OCI-LY3 (cell line): ENCODE data around the gene MUC5B.

Source experiments
- H2AFZ ChIP-seq: fragments of 200-600, 300-600 bp; shearing (Covaris generic); 2 replicates; pipeline ENCODE4 v1.6.0; 2014; ENCODE audit warnings: antibody characterized with exemption, low read depth, low read length
- H3K27ac ChIP-seq: fragments of 200-600, 300-600 bp; sonication (generic); 2 replicates; pipeline ENCODE4 v1.5.1; 2014; ENCODE audit warnings: mild to moderate bottlenecking, low read length, moderate library complexity, mixed read lengths
- H3K27me3 ChIP-seq: fragments of 200-600, 300-600 bp; sonication (generic); 2 replicates; pipeline ENCODE4 v1.6.1; 2014; ENCODE audit warnings: low read depth, low read length, mixed read lengths
- H3K36me3 ChIP-seq: fragments of 200-600, 300-600 bp; sonication (generic); replicated peaks from 2 replicates; pipeline ENCODE3; 2014; ENCODE audit warnings: low read depth, low read length, mixed read lengths
- H3K4me1 ChIP-seq: fragments of 300-600, 200-600 bp; sonication (generic); 2 replicates; pipeline ENCODE4 v1.6.1; 2014; ENCODE audit warnings: low read length, mixed read lengths
- H3K4me2 ChIP-seq: fragments of 200-600, 300-600 bp; sonication (generic); 2 replicates; pipeline ENCODE4 v1.6.1; 2014; ENCODE audit warnings: low read length, mixed read lengths
- H3K4me3 ChIP-seq: fragments of 300-600, 200-600 bp; sonication (generic); 2 replicates; pipeline ENCODE4 v1.5.1; 2014; ENCODE audit warnings: antibody characterized with exemption, mild to moderate bottlenecking, low read length, moderate library complexity
- H3K79me2 ChIP-seq: fragments of 300-600, 200-600 bp; shearing (Covaris generic); 2 replicates; pipeline ENCODE4 v1.6.1; 2014; ENCODE audit warnings: mild to moderate bottlenecking, low read length, mixed read lengths
- H3K9ac ChIP-seq: fragments of 300-600, 200-600 bp; shearing (Covaris generic); 2 replicates; pipeline ENCODE4 v1.6.0; 2014; ENCODE audit warnings: mild to moderate bottlenecking, low read length, moderate library complexity
- H3K9me3 ChIP-seq: fragments of 200-600, 300-600 bp; shearing (Covaris generic); 2 replicates; pipeline ENCODE4 v1.6.1; 2014; ENCODE audit warnings: low read length, mixed read lengths; ENCODE audit not compliant: insufficient read depth
- H4K20me1 ChIP-seq: fragments of 200-600, 300-600 bp; sonication (generic); 2 replicates; pipeline ENCODE4 v1.6.1; 2016; ENCODE audit warnings: low read length, mixed read lengths; ENCODE audit not compliant: insufficient read depth
- CTCF ChIP-seq: fragments of 200-600, 300-600 bp; sonication (generic); IDR thresholded peaks from 2 replicates; pipeline ENCODE4 v1.5.1; 2014; ENCODE audit warnings: antibody characterized with exemption, low read length, low read depth
- EZH2phosphoT487 ChIP-seq: fragments of 200-600 bp; shearing (Covaris generic); IDR thresholded peaks from 2 replicates; pipeline ENCODE4 v1.6.1; 2018; ENCODE audit warnings: antibody characterized with exemption, mixed run types, low read depth

MUC5B gene

DNA sequence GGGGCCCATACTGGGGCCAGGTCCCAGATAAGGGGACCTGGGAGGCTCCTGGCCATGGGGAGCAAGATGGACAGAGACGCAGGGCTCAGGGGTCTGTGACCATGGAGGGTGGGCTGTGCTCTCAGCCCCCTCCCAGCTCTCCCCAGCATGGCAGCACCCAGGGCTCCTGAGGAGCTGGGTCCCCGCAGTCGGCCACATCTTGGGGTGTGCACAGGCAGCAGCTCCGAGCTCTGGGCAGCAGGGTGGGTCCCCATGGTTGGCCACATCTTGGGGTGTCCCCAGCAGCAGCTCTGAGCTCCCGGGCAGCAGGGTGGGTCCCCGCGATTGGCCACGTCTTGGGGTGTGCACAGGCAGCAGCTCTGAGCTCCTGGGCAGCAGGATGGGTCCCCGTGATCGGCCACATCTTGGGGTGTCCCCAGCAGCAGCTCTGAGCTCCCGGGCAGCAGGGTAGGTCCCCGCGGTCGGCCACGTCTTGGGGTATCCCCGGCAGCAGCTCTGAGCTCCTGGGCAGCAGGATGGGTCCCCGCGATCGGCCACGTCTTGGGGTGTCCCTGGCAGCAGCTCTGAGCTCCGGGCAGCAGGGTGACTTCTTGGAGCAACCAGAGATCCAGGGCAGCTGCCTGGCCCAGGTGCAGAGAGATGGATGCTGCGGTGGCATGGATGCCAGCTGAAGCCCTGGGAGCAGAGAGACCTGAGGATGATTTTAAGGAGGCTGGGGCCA is 18.3 kb upstream of the MUC5B start:
- no peak overlapping the region for H3K4me3 ChIP-seq
- no peak overlapping the region for H3K27ac ChIP-seq
- H3K27me3 ChIP-seq, result no peaks in the 10 kb centered on the region
- H3K9me3 ChIP-seq, result no peaks in the 10 kb centered on the region
- H3K36me3 ChIP-seq, result no peaks in the 10 kb centered on the region
- no peaks in the 10 kb centered on the region for H4K20me1 ChIP-seq
- H3K4me2 ChIP-seq, result no peak overlapping the region
- H3K79me2 ChIP-seq, result no peaks in the 10 kb centered on the region
- no peaks in the 10 kb centered on the region for H3K4me1 ChIP-seq
- TF ChIP-seq CTCF (no peak), EZH2phosphoT487 (no peak)
- H2AFZ ChIP-seq, result no peak overlapping the region
- no peak overlapping the region for H3K9ac ChIP-seq

DNA sequence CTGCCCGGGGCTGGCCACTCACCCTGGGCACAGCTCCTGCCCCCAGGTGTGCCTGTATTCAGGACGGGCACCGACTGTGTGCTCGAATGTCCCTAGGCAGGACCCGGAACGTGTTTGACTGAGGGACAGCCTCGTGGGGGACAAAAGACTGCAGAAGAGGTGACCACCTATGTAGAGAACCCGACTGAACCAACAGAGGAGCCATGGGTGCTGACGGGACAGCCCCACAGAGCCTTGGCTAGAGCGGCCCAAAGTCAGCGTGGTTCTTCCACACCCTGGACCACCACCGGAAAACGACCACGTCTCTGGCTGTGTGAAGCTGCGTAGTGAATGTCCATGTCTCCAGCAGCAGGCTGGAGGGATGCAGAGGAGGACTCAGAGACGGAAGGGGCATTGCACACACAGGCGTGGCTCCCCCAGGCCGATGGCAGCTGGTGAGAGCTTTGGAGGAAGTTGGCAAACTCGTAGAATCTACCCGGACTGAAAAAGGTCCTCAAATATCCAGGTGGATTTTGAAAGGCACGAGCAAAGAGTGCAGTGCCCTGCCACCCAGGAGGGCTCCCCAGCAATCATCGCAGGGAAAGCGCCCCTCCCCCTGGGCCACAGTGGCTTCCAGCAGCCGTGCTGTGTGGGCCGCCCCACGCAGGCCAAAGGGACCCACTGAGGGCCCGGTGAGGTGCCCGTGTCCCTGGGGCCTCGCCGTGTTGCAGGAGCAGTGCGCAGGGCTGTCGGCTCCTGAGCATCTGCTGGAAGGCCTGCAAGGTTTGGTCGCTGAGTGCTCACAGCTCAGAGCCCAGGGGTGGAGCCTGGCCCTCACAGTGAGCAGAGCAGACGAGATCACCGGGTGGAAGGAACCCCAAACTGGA is 17.5 kb upstream of the MUC5B start:
- Histone ChIP-seq H2AFZ (no peak overlapping the region), H3K4me2 (no peak overlapping the region), H3K27ac (no peak overlapping the region), H3K4me3 (no peak overlapping the region), H3K9me3 (no peaks in the 10 kb centered on the region), H3K27me3 (no peaks in the 10 kb centered on the region), H3K79me2 (no peaks in the 10 kb centered on the region), H3K4me1 (no peaks in the 10 kb centered on the region), H4K20me1 (no peaks in the 10 kb centered on the region), H3K9ac (no peak overlapping the region), H3K36me3 (no peaks in the 10 kb centered on the region)
- TF ChIP-seq EZH2phosphoT487 (no peak), CTCF (no peak)

DNA sequence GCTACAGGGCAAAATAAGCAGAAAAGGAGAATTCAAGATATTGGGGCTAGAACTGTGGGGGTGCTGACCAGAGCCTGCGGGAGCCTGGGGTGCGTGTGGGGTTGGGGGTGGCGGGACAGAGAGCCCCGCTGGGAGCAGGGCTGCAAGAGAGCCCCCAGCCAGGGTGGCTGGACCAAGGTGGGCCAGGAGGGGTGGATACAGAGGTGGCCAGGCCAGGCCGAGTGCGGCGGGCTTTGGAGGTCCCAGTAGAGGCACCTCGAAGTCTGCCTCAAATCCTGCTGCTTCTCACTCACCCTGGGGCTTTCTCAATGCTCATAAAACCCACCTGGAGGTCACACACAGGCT is 16.9 kb upstream of the MUC5B start:
- Histone ChIP-seq H3K9me3 (no peaks in the 10 kb centered on the region), H3K4me2 (no peak overlapping the region), H4K20me1 (no peaks in the 10 kb centered on the region), H3K27me3 (no peaks in the 10 kb centered on the region; the same call in 1 of the 2 replicates), H3K79me2 (no peaks in the 10 kb centered on the region), H3K4me3 (no peak overlapping the region), H3K9ac (no peak overlapping the region), H3K27ac (no peak overlapping the region), H3K4me1 (no peaks in the 10 kb centered on the region), H3K36me3 (no peaks in the 10 kb centered on the region), H2AFZ (no peak overlapping the region)
- TF ChIP-seq CTCF (no peak), EZH2phosphoT487 (no peak)
